ENCODE measurements around the gene BLVRB.
"Not testable (repeated sequence)": the region's sequence is repeated elsewhere in the genome, so short reads cannot be mapped to it uniquely, and the experiment has no call there.

The BLVRB gene

DNA sequence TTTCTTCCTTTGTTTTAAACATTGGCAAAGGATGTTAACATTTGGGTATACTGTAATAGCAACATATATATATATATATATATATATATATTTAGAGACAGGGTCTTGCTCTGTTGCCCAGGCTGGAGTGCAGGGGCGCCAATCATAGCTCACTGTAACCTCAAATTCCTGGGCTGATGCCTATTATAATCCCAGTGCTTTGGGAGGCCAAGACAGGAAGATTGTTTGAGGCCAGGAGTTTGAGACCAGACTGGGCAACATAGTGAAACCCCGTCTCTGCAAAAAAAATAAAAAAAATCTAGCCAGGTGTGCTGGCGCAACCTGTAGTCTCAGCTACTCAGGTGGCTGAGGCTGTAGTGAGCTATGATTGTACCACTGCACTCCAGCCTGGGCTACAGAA is 5.4 kb downstream of the BLVRB start:
- Histone ChIP-seq H3K36me3 (no peaks in the 10 kb centered on the region), H3K27ac (no peak overlapping the region), H3K4me3 (ENCODE audit: low read depth, low read length) (no peak overlapping the region), H3K27me3 (ENCODE audit: insufficient read depth, low read depth, severe bottlenecking) (no peaks in the 10 kb centered on the region), H3K9me3 (ENCODE audit: severe bottlenecking) (no peaks in the 10 kb centered on the region)
- DNase-seq, result no peak
- TF ChIP-seq, protein P1, sequence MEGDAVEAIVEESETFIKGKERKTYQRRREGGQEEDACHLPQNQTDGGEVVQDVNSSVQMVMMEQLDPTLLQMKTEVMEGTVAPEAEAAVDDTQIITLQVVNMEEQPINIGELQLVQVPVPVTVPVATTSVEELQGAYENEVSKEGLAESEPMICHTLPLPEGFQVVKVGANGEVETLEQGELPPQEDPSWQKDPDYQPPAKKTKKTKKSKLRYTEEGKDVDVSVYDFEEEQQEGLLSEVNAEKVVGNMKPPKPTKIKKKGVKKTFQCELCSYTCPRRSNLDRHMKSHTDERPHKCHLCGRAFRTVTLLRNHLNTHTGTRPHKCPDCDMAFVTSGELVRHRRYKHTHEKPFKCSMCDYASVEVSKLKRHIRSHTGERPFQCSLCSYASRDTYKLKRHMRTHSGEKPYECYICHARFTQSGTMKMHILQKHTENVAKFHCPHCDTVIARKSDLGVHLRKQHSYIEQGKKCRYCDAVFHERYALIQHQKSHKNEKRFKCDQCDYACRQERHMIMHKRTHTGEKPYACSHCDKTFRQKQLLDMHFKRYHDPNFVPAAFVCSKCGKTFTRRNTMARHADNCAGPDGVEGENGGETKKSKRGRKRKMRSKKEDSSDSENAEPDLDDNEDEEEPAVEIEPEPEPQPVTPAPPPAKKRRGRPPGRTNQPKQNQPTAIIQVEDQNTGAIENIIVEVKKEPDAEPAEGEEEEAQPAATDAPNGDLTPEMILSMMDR (IDR thresholded peaks at IDR 0.05; ENCODE audit: low read depth, low read length), result no peak

DNA sequence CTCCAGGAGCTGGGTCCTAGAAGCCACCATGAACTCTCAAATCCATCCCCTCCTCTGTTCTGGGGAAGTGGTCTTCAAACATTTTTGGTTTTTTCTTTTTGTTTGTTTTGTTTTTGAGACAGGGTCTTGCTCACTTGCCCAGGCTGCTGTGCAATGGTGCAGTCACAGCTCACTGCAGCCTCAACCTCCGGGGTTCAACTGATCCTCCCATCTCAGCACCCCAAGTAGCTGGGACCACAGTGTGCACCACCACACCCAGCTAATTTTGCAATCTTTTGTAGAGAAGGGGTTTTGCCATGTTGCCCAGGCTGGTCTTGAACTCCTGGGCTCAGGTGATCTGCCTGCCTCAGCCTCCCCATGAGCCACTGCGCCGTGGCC is 7.0 kb downstream of the BLVRB start:
- DNase-seq, result no peak

DNA sequence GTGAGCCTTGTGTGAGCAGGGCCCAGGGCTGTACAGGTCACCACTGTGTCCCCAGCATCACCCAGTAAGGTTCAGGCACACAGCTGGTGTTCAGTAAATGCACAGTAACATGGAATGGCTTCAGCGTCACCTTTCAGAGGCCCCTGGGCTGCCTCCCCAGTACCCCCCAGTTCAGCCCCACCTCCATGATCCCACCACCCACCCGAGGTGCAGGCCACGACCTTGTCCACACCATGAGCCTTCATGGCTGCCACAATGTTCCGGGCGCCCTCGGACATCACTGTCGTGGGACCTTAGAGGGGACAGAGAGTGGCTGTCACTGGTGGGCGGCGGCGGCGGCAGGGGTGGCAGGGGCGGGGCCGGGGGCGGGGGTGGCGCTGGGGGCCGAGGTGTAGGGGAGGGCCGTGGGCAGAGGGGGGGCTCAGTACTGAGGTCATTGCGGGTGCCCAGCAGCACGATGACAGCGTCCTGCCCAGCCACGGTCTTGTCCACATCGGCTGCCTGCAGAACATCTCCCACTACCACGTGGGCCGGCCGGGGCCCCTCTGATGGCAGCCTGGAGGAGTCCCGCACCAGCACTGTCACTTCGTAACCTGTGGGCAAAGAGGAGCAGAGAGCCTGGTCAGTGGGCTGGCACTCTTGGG is 7.5 kb downstream of the BLVRB start:
- no peak overlapping the region for H3K4me3 ChIP-seq (ENCODE audit: low read depth, low read length)
- peaks cover 2% of the 10 kb centered on the region for H3K9me3 ChIP-seq (ENCODE audit: severe bottlenecking)
- DNase-seq, result no peak
- no peak overlapping the region for H3K27ac ChIP-seq
- H3K27me3 ChIP-seq (ENCODE audit: insufficient read depth, low read depth, severe bottlenecking), result no peaks in the 10 kb centered on the region
- TF ChIP-seq, protein P1 (IDR thresholded peaks at IDR 0.05; ENCODE audit: low read depth, low read length), result no peak
- no peaks in the 10 kb centered on the region for H3K36me3 ChIP-seq

More for the DNA sequence above, 7.0 kb downstream of the BLVRB start:
- H3K9me3 ChIP-seq (ENCODE audit: severe bottlenecking), result no peaks in the 10 kb centered on the region
- H3K36me3 ChIP-seq, result no peaks in the 10 kb centered on the region
- H3K27ac ChIP-seq, result no peak overlapping the region
- no peaks in the 10 kb centered on the region for H3K27me3 ChIP-seq (ENCODE audit: insufficient read depth, low read depth, severe bottlenecking)
- TF ChIP-seq, protein P1 (IDR thresholded peaks at IDR 0.05; ENCODE audit: low read depth, low read length), result no peak
- no peak overlapping the region for H3K4me3 ChIP-seq (ENCODE audit: low read depth, low read length)

DNA sequence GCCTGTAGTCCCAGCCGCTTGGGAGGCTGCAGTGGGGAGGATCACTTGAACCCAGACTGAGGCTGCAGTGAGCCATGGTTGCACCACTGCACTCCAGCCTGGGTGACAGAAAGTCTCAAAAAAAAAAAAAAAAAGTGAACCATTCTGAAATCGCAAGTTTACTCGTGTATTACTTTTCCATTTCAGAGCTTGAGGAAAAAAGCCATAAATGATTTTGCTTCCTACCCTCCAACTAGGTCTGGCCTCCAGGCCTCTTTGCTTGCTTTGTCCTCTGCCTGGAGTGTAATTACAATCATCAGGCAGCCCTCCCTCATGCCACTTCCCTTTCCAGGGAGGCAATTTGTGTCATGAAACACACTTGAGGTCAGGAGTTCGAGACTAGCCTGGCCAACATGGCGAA is 8.5 kb downstream of the BLVRB start:
- Histone ChIP-seq H3K27ac (no peak overlapping the region), H3K9me3 (ENCODE audit: severe bottlenecking) (peaks cover 2% of the 10 kb centered on the region), H3K36me3 (no peaks in the 10 kb centered on the region), H3K27me3 (ENCODE audit: insufficient read depth, low read depth, severe bottlenecking) (no peaks in the 10 kb centered on the region), H3K4me3 (ENCODE audit: low read depth, low read length) (no peak overlapping the region)
- no peak for DNase-seq
- TF ChIP-seq, protein P1 (IDR thresholded peaks at IDR 0.05; ENCODE audit: low read depth, low read length), result no peak

DNA sequence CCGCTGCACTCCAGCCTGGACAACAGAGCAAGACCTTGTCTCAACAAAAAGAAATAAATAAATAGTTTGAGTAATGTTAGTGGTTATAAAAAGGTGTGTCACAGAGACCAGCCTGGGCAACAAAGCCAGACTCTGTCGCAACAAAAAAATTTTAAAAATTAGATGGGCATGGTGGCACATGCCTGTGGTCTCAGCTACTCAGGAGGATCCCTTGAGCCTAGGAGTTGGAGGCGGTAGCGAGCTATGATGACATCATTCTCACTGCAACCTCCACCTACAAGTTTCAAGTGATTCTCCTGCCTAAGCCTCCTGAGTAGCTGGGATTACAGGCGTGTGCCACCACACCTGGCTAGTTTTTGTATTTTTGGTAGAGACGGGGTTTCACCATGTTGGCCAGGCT is 11.6 kb downstream of the BLVRB start:
- not testable (repeated sequence) for DNase-seq; H3K4me3 ChIP-seq (ENCODE audit: low read depth, low read length); H3K36me3 ChIP-seq; H3K27me3 ChIP-seq (ENCODE audit: insufficient read depth, low read depth, severe bottlenecking); H3K9me3 ChIP-seq (ENCODE audit: severe bottlenecking)
- peak overlapping the region; percentile 58; the same call in 1 of the 2 replicates for H3K27ac ChIP-seq

DNA sequence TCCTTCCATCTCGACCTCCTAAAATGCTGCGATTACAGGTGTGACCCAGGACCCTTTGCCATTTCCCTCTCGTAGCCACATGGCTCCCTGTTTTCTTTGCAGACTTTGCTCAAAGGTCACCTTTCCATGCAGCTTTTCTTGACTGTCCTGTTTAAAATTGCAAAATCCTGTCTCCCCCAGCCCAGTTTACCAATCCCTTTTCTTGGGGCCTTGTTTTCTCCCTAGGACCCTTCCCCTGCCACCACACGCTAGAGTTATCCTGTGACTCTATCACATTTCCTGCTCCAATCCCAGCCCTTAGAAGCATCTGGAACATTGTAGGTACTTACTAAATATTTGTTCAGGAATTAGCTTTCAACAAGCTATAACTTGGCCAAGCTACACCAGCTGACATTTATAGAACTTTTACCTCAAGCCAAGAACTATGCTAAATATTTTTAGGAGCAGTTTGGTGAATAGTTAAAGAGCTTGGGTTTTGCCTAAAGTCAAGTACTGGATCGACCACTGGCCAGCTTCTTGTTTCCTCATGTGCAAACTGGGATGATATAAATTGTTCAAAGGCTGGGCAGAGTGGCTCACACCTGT is 12.3 kb downstream of the BLVRB start:
- Histone ChIP-seq H3K27me3 (ENCODE audit: insufficient read depth, low read depth, severe bottlenecking) (no peaks in the 10 kb centered on the region), H3K36me3 (no peaks in the 10 kb centered on the region), H3K4me3 (ENCODE audit: low read depth, low read length) (no peak overlapping the region), H3K27ac (no peak overlapping the region), H3K9me3 (ENCODE audit: severe bottlenecking) (peaks cover 2% of the 10 kb centered on the region)
- TF ChIP-seq, protein P1 (IDR thresholded peaks at IDR 0.05; ENCODE audit: low read depth, low read length), result no peak
- no peak for DNase-seq

Measured in WERI-Rb-1 (cell line).